Neural crest cell (in vitro differentiated cells): ENCODE results near the gene GPAM. TPM values are rescaled to one million over a fixed set of nuclear protein-coding genes. Genes with fewer than 3 reads are reported as not detected.

Experiments
- DNase-seq: peaks from one replicate; pipeline ENCODE4 v3.0.0; 2021; ENCODE audit warnings: low read depth, mixed read lengths, low spot score
- H3K27ac Mint-ChIP-seq: one replicate; pipeline ENCODE4 v1.8.0; 2021; ENCODE audit warnings: mild to moderate bottlenecking, mixed read lengths; ENCODE audit not compliant: unreplicated experiment
- H3K27me3 Mint-ChIP-seq: 2 replicates; pipeline ENCODE4 v1.8.0; 2021; ENCODE audit warnings: low read depth, mild to moderate bottlenecking, mixed read lengths
- H3K36me3 Mint-ChIP-seq: 2 replicates; pipeline ENCODE4 v1.8.0; 2021; ENCODE audit warnings: low read depth, mild to moderate bottlenecking, mixed read lengths
- H3K4me1 Mint-ChIP-seq: 2 replicates; pipeline ENCODE4 v1.8.0; 2021; ENCODE audit warnings: mixed read lengths
- H3K4me3 Mint-ChIP-seq: one replicate; pipeline ENCODE4 v1.8.0; 2021; ENCODE audit warnings: mild to moderate bottlenecking, mixed read lengths
- H3K9me3 Mint-ChIP-seq: 2 replicates; pipeline ENCODE4 v1.8.0; 2021; ENCODE audit warnings: mixed read lengths
- CTCF ChIP-seq: fragments of 200-600 bp; sonication (generic); conservative IDR thresholded peaks from 2 replicates; pipeline ENCODE4 v1.5.0; 2021; ENCODE audit warnings: antibody characterized with exemption, mild to moderate bottlenecking
- total RNA-seq: library from RNA; stranded (reverse); gene quantifications from 2 replicates; pipeline ENCODE4 v1.2.1, GENCODE V29; 2021

GPAM gene
- total RNA-seq, 1 donor from 2014 or later = 21.2 TPM

- H3K4me3 Mint-ChIP-seq = peak overlapping the region; percentile 17
- peaks cover under 1% of the 10 kb centered on the region for H3K36me3 Mint-ChIP-seq
- DNase-seq = peak; percentile 4
- H3K4me1 Mint-ChIP-seq = peaks cover 13% of the 10 kb centered on the region
- H3K27me3 Mint-ChIP-seq = no peaks in the 10 kb centered on the region
- H3K27ac Mint-ChIP-seq = no peak overlapping the region
- TF ChIP-seq CTCF = no peak
- H3K9me3 Mint-ChIP-seq = no peaks in the 10 kb centered on the region
Measured at GRCh38 chr10:112177247-112177646, 6.3 kb downstream of the GPAM start.

GRCh38 chr10:112176543-112176942 is 7.0 kb downstream of the GPAM start:
- no peak for DNase-seq
- TF ChIP-seq CTCF = no peak
- no peak overlapping the region for H3K4me3 Mint-ChIP-seq
- no peaks in the 10 kb centered on the region for H3K9me3 Mint-ChIP-seq
- H3K27ac Mint-ChIP-seq = peak overlapping the region; percentile 15
- peaks cover 4% of the 10 kb centered on the region for H3K36me3 Mint-ChIP-seq
- H3K27me3 Mint-ChIP-seq = no peaks in the 10 kb centered on the region
- peaks cover 13% of the 10 kb centered on the region for H3K4me1 Mint-ChIP-seq

GRCh38 chr10:112175409-112175808 is 8.2 kb downstream of the GPAM start:
- H3K4me1 Mint-ChIP-seq = peaks cover 13% of the 10 kb centered on the region
- H3K27me3 Mint-ChIP-seq = no peaks in the 10 kb centered on the region
- H3K9me3 Mint-ChIP-seq = no peaks in the 10 kb centered on the region
- no peak overlapping the region for H3K4me3 Mint-ChIP-seq
- TF ChIP-seq CTCF = no peak
- DNase-seq = no peak
- H3K36me3 Mint-ChIP-seq = peaks cover 11% of the 10 kb centered on the region
- H3K27ac Mint-ChIP-seq = peak overlapping the region; percentile 10

- Mint-ChIP-seq H3K4me1 (peaks cover 13% of the 10 kb centered on the region), H3K27ac (no peak overlapping the region), H3K4me3 (no peak overlapping the region), H3K27me3 (no peaks in the 10 kb centered on the region), H3K36me3 (peaks cover 19% of the 10 kb centered on the region), H3K9me3 (no peaks in the 10 kb centered on the region)
- no peak for TF ChIP-seq CTCF
- no peak for DNase-seq
Measured at GRCh38 chr10:112173206-112173605, 10.4 kb downstream of the GPAM start.

- Mint-ChIP-seq H3K9me3 (no peaks in the 10 kb centered on the region), H3K4me3 (no peak overlapping the region), H3K4me1 (no peaks in the 10 kb centered on the region), H3K27ac (no peak overlapping the region), H3K27me3 (no peaks in the 10 kb centered on the region), H3K36me3 (peaks cover 20% of the 10 kb centered on the region)
- TF ChIP-seq CTCF = no peak
- DNase-seq = no peak
Measured at GRCh38 chr10:112168733-112169132, 14.8 kb downstream of the GPAM start.

- Mint-ChIP-seq H3K4me3 (no peak overlapping the region), H3K4me1 (no peaks in the 10 kb centered on the region), H3K27me3 (no peaks in the 10 kb centered on the region), H3K36me3 (peaks cover 17% of the 10 kb centered on the region), H3K27ac (no peak overlapping the region), H3K9me3 (no peaks in the 10 kb centered on the region)
- DNase-seq = no peak
- no peak for TF ChIP-seq CTCF
Measured at GRCh38 chr10:112166800-112167199, 16.8 kb downstream of the GPAM start.
